ENCODE data around the gene IL22RA1. TPM values are rescaled to one million over a fixed set of nuclear protein-coding genes. Genes with fewer than 3 reads are reported as not detected.

Gene IL22RA1
- total RNA-seq, 1 experiment from 2014 or later: 0.28 TPM

GRCh38 chr1:24093732-24094131 is 49.2 kb downstream of the IL22RA1 start:
- no peaks in the 10 kb centered on the region for H3K27me3 Mint-ChIP-seq (ENCODE audit: low read depth)
- H3K36me3 Mint-ChIP-seq: no peaks in the 10 kb centered on the region
- POLR2A ChIA-PET: no interaction called here
- H3K4me1 Mint-ChIP-seq: peaks cover 13% of the 10 kb centered on the region
- CTCF ChIA-PET: interaction anchor here (1.0 to 3.5 kb wide), 5 partner anchors 12 to 106 kb away, joined by 3 to 16 read pairs (median 5); no protein-coding TSS in a partner anchor
- no peak overlapping the region for H3K27ac Mint-ChIP-seq
- TF ChIP-seq ZNF232 (CRISPR knock-in tag; IDR thresholded peaks at IDR 0.05) (no peak), CDX4 (CRISPR knock-in tag; IDR thresholded peaks at IDR 0.05; ENCODE audit: borderline replicate concordance) (no peak), NFATC4 (CRISPR knock-in tag; IDR thresholded peaks at IDR 0.05) (no peak), KAT7 (CRISPR knock-in tag; IDR thresholded peaks at IDR 0.05; ENCODE audit: borderline replicate concordance) (no peak), AR (CRISPR knock-in tag; IDR thresholded peaks at IDR 0.05) (no peak), GTF2I (CRISPR knock-in tag; conservative IDR thresholded peaks at IDR 0.05) (no peak), FOXP1 (CRISPR knock-in tag; IDR thresholded peaks at IDR 0.05; ENCODE audit: borderline replicate concordance) (no peak), RORB (CRISPR knock-in tag; IDR thresholded peaks at IDR 0.05) (no peak), ERG (CRISPR knock-in tag; IDR thresholded peaks at IDR 0.05) (no peak)
- no peak overlapping the region for H3K4me3 Mint-ChIP-seq
- DNase-seq (ENCODE audit: low spot score) (no peak), ATAC-seq (no peak)
- H3K9me3 Mint-ChIP-seq: no peaks in the 10 kb centered on the region

GRCh38 chr1:24092979-24093378 is 50.0 kb downstream of the IL22RA1 start:
- H3K9me3 Mint-ChIP-seq: no peaks in the 10 kb centered on the region

More at GRCh38 chr1:24092979-24093378, 50.0 kb downstream of the IL22RA1 start:
- no peak for ATAC-seq
- Mint-ChIP-seq H3K36me3 (no peaks in the 10 kb centered on the region), H3K27ac (no peak overlapping the region), H3K4me3 (no peak overlapping the region), H3K27me3 (ENCODE audit: low read depth) (no peaks in the 10 kb centered on the region), H3K4me1 (peaks cover 13% of the 10 kb centered on the region)
- ChIA-PET CTCF (interaction anchor here (1.0 to 3.5 kb wide), 3 partner anchors 22 to 282 kb away, joined by 3 to 16 read pairs (median 4); no protein-coding TSS in a partner anchor), POLR2A (no interaction called here)
- TF ChIP-seq ZNF423 (CRISPR knock-in tag; IDR thresholded peaks at IDR 0.05): no peak
- TF ChIP-seq MXD4 (CRISPR knock-in tag; IDR thresholded peaks at IDR 0.05; ENCODE audit: borderline replicate concordance): no peak
- no peak for TF ChIP-seq ATF1 (CRISPR knock-in tag; IDR thresholded peaks at IDR 0.05)
- no peak for TF ChIP-seq JAZF1 (CRISPR knock-in tag; IDR thresholded peaks at IDR 0.05)
- TF ChIP-seq STAT6 (CRISPR knock-in tag; conservative IDR thresholded peaks at IDR 0.05; ENCODE audit: low read depth): no peak
- no peak for TF ChIP-seq ERG (CRISPR knock-in tag; IDR thresholded peaks at IDR 0.05)
- TF ChIP-seq ZNF232 (CRISPR knock-in tag; IDR thresholded peaks at IDR 0.05): no peak
- no peak for TF ChIP-seq TEAD4 (CRISPR knock-in tag; IDR thresholded peaks at IDR 0.05)
- DNase-seq (ENCODE audit: low spot score): no peak
